ENCODE results near the gene FN1.

The FN1 gene

DNA sequence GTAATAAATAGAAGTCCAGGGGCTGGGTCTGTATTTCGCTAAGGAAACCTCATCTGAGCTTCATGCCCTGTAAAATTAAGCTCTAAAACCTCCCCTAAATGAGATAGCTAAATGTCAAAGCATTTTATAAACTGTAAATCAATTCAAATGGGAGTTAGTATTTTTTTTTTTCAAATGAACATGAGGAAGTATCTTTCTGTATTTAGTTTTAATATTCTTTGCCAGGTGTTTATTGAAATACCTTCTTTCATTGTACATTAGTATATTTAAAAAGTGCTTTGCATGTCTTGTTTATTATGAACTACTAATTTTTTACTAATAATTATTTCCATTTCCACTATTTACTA, 76.3 kb downstream of the FN1 start:
- no peak for TF ChIP-seq GATA3 (IDR thresholded peaks at IDR 0.05; ENCODE audit: low read depth, low read length)
- TF ChIP-seq GATA2 (IDR thresholded peaks at IDR 0.05; ENCODE audit: low read depth, low read length) = no peak

DNA sequence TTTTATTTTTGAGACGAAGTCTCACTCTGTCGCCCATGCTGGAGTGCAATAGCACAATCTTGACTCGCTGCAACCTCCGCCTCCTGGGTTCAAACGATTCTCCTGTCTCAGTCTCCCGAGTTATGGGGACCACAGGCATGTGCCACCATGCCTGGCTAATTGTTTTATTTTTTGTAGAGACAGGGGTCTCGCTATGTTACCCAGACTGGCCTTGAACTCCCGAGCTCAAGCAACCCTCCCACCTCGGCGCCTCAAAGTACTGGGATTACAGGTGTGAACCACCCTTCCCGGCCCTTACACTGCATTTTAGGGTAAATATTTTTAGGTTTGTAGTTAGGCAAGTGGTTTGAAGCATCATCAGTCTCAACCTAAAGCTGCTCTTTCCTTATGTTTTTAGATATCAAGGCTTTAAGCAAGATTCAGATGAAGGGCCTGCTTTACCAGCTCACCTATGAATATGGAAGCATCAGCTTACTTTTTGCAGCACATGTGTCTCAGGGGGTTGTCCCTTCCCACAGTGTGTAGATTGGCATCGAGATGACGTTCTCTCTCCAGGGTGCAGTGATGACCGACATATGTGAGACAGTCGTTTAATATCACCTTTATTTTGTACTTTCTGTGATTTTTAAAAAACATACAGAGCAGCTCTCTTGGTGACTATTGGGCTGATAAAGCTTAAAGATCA, 76.8 kb downstream of the FN1 start:
- no peak for TF ChIP-seq GATA3 (IDR thresholded peaks at IDR 0.05; ENCODE audit: low read depth, low read length)
- no peak for TF ChIP-seq GATA2 (IDR thresholded peaks at IDR 0.05; ENCODE audit: low read depth, low read length)

DNA sequence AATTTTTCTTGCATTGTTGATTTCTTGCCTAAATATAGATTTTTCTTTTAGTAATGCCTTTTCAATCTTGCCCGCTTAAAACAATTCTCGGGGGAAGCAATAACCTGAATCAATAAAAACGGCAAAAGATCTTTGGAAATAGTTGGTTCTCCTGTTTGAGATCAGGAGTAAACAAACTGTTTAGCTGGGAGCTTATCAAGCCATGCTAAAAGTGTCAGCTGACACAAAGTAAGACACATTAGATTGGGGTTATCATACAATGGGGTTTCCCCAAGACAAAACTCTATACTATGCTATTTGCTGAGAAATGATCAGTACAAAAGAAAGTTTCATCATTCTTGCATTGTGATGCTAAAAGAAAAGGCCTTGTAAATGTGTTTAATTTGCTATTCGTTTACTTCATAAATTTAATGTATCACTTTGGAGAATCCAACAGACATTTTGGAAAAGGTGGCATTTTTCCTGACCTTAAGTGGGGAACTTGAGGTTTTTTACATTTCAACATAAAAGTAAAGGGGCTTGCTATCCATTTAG, 77.5 kb downstream of the FN1 start:
- TF ChIP-seq GATA2 (IDR thresholded peaks at IDR 0.05; ENCODE audit: low read depth, low read length) (no peak), GATA3 (IDR thresholded peaks at IDR 0.05; ENCODE audit: low read depth, low read length) (no peak)

DNA sequence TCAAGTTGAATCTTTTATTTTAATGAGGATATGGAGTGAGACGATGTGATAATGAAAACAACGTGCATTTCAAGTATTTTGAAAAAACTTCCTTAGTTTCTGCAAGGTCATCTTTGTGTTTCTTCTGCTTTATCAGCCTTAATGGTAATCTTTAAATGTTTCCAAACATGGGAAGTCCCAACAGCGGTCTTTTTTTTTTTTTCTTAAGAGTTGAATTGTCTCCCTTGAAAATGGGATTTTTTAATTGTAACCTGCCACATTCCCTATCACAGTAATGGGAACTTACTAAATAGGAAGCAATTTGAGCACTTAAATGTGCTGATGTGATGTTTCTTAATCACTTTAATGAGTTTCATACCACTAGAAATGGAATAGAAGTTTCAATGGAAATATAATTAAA, 78.2 kb downstream of the FN1 start:
- TF ChIP-seq GATA2 (IDR thresholded peaks at IDR 0.05; ENCODE audit: low read depth, low read length) (no peak), GATA3 (IDR thresholded peaks at IDR 0.05; ENCODE audit: low read depth, low read length) (no peak)

DNA sequence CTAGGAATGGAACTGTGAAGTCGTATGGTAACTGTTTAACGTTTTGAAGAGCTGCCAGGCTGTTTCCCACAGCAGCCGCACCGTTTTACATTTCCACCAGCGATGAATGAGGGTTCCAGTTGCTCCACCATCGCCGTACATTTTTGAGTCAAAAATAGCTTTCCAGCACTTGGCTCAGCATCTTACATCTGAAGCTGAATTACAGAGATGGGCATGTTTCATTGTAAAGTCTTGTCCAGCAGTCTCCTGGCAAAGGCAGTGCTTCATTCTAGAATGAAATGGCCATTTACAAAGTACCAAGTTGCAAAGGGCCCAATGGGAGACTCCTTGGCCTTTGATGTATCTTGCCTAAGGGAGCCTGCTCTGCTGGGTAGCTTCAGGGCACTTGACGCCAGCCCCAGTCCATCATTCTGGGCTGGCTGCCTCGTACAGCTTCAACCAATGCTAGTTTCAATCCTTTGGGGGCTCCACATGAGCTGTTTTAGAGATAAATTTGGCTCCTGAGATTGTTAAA, 78.9 kb downstream of the FN1 start:
- TF ChIP-seq GATA3 (IDR thresholded peaks at IDR 0.05; ENCODE audit: low read depth, low read length) = no peak

DNA sequence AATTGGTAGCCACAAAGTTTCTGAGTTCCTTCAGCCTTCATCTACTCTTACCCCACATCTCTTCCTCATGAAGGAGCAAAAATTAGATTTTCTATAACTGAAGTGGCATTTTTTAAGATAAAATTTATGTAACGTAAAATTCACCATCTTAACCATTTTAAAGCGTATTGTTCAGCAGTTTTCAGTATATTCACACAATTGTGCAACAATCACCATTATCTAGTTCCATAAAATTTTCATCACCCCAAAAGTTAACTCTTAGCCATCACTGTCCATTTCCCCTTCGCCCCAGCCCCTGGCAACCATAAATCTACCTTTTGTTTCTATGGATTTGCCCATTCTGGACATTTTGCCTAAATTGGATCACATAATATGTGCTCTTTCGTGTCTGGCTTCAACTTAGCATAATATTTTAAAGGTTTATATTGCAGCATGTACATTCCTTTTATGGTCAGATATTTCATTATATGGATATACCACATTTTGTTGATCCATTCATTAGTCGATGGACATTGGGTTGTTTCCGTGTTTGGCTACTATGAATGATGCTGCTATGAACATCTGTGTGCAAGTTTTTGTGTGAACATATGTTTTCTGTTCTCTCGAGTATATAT, 79.4 kb downstream of the FN1 start:
- TF ChIP-seq GATA3 (IDR thresholded peaks at IDR 0.05; ENCODE audit: low read depth, low read length) (no peak), GATA2 (IDR thresholded peaks at IDR 0.05; ENCODE audit: low read depth, low read length) (no peak)

DNA sequence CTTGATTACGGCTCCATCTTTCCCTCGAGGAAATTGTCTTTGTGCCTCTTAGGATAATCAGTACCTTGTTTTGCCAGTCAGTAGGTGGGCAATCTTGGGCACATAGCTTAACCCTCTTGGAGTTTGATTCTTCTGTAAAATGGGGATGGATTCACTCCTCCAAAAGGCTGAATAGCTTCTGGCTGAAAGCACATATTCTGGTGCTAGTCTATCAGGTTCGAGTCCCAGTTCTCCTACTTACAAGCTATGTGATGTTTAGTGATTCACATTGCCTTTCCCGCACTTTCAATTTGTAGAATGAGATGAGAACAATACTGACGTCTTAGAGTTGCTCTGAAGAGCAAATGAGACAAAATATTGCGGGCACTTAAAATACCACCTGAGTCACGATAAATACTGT, 80.1 kb downstream of the FN1 start:
- no peak for TF ChIP-seq GATA3 (IDR thresholded peaks at IDR 0.05; ENCODE audit: low read depth, low read length)
- TF ChIP-seq GATA2 (IDR thresholded peaks at IDR 0.05; ENCODE audit: low read depth, low read length) = no peak

DNA sequence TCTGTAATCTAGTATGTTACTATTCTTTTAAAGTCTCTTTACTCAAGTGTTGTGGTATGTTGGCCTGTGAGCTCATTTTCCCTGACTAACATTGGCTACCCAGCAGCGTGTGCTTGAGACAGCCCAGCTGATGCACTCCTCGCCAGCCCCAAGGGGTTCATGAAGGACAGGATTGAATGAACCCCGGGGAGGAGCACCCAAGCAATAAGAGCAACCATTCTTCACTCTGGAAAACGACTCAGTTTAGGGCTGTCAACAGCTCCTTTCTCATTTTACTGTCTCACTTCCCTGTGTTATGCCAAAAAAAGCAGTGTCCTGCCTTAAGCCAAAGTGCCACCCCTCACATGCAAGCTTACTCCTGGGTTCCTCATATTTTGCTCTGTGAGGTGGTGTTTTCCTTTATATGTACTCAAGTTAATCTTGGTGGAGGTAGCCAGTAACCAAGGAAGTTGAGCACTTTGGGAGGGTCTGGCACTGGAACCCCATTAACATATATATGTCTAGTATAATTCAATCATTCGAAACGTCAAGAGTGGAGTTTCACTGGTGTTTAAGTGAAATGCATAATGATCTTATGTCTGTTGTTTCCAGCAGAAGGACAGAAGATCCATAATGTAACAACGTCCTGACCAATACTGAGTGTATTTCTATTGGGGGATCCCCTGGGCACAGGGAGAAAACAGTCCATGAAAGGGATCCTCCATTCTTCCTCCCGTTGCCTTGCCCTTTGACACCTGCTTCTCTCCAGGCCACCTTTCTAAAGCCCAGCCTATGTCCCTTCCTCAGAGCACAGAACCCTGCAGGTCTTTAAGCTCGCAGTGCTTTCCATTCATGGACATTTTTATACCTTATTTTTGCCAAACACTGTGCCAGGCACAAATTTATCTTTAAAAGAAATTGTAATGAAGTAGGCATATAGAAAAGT, 80.8 kb downstream of the FN1 start:
- TF ChIP-seq GATA3 (IDR thresholded peaks at IDR 0.05; ENCODE audit: low read depth, low read length) = no peak
- no peak for TF ChIP-seq GATA2 (IDR thresholded peaks at IDR 0.05; ENCODE audit: low read depth, low read length)

DNA sequence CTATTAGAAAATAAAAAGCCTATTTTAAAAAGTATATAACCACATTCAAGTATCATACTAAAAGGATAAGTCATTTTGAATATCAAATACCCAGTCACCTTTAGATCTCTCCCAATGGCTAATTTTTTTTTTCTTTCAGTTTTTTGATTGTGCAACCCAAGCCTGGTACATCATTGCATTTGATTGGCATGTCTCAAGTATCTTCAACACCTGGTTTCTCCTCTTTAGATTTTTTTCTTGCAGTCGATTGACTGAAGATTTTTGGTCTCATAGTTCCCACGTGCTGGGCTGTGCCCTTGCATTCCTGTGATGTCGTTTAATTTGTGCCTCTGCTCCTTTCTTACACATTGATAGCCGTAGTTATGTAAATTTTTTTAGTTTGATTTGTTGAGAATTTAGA, 83.3 kb downstream of the FN1 start:
- no peak for TF ChIP-seq GATA2 (IDR thresholded peaks at IDR 0.05; ENCODE audit: low read depth, low read length)
- TF ChIP-seq GATA3 (IDR thresholded peaks at IDR 0.05; ENCODE audit: low read depth, low read length) = no peak

DNA sequence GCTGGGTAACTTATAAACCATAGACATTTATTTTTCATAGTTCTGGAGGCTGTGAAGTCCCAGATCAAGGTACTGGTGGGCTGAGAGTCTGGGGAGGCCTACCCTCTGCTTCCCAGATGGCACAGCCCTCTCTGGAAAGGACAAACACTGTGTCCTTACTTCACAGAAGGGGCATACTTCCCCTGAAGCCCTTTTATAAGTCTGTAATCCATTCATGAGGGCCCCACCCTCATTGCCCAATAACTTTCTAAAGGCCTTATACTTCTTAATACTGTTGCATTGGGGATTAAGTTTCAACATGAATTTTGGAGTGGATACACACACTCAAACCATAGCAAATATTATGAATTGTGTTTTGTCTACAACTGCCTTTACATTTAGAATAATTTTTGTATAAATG, 88.0 kb downstream of the FN1 start:
- TF ChIP-seq GATA3 (IDR thresholded peaks at IDR 0.05; ENCODE audit: low read depth, low read length) (no peak), GATA2 (IDR thresholded peaks at IDR 0.05; ENCODE audit: low read depth, low read length) (no peak)

DNA sequence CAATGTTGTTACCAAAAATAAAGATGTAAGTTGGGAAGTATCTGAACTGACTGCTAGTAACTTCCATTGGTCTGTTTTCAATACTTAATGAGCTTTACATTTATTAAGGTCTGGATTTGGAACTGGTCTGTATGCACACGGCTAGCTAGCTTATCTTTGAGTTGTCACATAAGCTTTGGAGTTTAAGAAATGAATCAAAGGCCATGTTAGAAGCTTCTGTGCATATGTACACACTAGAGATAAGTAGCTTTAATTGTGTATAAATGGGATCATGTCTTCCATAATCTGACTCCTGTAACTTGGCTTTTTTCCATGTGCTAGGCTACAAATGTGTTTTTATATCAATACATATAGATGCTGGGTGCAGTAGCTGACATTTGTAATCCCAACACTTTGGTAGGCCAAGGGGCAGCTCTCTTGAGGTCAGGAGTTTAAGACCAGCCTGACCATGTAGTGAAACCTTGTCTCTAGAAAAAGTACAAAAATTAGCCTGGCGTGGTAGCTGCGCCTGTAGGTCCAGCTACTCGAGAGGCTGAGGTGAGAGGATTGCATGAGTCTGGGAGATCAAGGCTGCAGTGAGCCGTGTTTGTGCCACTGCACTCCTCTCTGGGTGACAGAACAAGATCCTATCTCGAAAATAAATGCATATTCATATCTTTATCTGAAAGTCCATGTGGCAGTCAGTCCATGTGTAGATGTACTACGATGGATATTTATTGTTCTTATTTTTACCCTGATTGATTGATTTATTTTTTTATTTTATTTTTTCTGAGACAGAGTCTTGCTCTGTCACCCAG, 96.8 kb downstream of the FN1 start:
- TF ChIP-seq GATA3 (IDR thresholded peaks at IDR 0.05; ENCODE audit: low read depth, low read length) (peak; percentile 47), GATA2 (IDR thresholded peaks at IDR 0.05; ENCODE audit: low read depth, low read length) (peak; percentile 69)

DNA sequence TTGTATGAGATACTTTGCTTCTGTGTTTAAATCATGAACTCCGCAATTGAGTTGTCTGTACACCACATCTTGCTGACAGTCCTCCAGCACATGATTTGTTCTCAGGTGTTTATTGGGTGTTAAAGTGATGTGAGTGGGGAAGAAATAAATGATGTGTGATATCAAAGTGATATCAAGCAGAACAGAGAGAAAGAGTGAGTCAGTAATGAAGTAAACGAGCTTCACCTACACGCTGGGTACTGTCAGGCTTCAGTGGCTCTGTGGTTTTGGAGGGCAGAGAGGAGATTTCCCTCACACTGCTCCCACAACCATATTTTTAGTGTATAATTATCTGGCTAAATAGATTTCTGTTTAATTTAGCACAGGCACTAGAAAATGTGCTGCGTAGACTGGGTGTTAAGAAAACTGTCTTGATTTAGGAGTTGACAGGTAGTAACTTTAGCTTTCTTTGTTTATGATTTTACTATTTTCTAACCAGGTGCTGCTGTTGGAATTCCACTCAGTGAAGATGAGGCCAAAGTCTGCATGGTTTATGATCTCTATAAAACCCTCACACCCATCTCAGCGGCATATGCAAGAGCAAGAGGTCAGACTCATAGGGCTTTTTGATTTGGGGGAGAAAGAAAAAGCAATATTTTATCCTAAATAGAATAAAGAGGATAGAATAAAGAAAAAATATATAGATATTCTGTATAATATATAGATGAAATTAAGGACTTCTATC, 102.8 kb downstream of the FN1 start:
- TF ChIP-seq GATA3 (IDR thresholded peaks at IDR 0.05; ENCODE audit: low read depth, low read length) (no peak), GATA2 (IDR thresholded peaks at IDR 0.05; ENCODE audit: low read depth, low read length) (no peak)

DNA sequence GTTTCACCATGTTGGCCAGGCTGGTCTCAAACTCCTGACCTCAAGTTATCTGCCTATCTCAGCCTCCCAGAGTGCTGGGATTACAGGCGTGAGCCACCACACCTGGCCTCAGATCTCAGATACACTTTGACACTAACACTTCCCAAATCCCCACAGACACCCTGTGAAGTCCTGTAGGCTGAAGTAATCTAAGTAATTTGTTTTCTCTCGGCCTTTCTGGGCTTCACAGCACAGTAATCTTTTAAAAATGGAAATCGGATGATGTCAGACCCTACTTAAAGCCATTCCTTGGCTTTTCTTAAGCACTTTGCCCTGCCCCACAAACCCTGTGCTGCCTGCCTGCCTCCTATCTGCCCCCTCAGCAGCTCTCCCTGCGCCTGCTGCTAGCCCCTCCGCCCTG, 107.8 kb downstream of the FN1 start:
- no peak for TF ChIP-seq GATA3 (IDR thresholded peaks at IDR 0.05; ENCODE audit: low read depth, low read length)
- TF ChIP-seq GATA2 (IDR thresholded peaks at IDR 0.05; ENCODE audit: low read depth, low read length) = no peak

All from SH-SY5Y (cell line).